Adrenal gland (tissue), 5 donors: Measurements from ENCODE around the gene CDH15.

Experiments
- CTCF ChIP-seq, 6 experiments: fragments of 450-650 bp in 4 of 6; fragments of 200-600 bp in 2 of 6; sonication (generic) in 1 of 6; IDR thresholded peaks; 1 replicate in 5 of 6; 2 replicates in 1 of 6; pipeline versions ENCODE4 v1.5.1 to v1.8.0; 2016 to 2021; ENCODE audit warnings: antibody characterized with exemption in 6 of 6, mild to moderate bottlenecking in 2 of 6, moderate library complexity in 1 of 6
- POLR2A ChIP-seq, 2 donors: fragments of 450-650 bp; IDR thresholded peaks; one replicate each; pipeline ENCODE4 v1.6.1; 2017; ENCODE audit warnings: antibody characterized with exemption in 2 of 2, mild to moderate bottlenecking in 2 of 2, moderate library complexity in 1 of 2
- donor health status: DM: no; HTN: no; CAD: no.

- TF ChIP-seq CTCF (IDR thresholded peaks at IDR 0.05) (no peak), POLR2A (IDR thresholded peaks at IDR 0.05) (no peak)
Measured at GRCh38 chr16:89174877-89175276, 3.3 kb downstream of the CDH15 start.
